ENCODE data around the gene CAPN1. TPM values are rescaled to one million over a fixed set of nuclear protein-coding genes. Genes with fewer than 3 reads are reported as not detected.
A peak's percentile ranks its signal among the peaks of the same experiment; 100 is the strongest.

CAPN1 gene
- total and polyA plus RNA-seq, 10 donors: 61.6 to 203 (median 145) TPM

DNA sequence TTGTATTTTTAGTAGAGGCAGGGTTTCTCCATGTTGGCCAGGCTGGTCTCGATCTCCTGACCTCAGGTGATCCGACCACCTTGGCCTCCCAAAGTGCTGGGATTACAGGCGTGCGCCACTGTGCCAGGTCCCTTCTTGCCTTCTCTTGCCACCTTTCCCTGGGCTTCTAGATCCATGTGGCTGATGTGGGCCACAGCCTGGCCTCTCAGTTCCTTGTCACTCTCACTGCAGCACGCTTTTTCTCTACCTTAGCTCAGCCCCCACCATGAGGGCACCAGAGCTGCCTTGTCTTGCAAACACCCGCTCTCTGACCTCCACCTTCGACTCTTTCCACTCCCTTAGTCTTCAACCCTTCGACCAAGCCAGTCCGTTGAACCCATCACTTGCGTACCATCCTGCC lies 7.5 kb downstream of the CAPN1 start:
- Histone ChIP-seq H3K9me3 (no peaks in the 10 kb centered on the region), H3K27ac (no peak overlapping the region), H3K4me1 (peaks cover 0 to 28% (median 5%) of the 10 kb centered on the region in 6 donors), H3K27me3 (replicated peaks in 1 of 7) (no peaks in the 10 kb centered on the region), H3K36me3 (peaks cover 0 to 100% (median 76%) of the 10 kb centered on the region in 6 donors), H3K4me3 (no peak overlapping the region)
- DNase-seq: peak; percentile 20
- no peak for TF ChIP-seq POLR2AphosphoS5 (IDR thresholded peaks at IDR 0.05)
- no peak for TF ChIP-seq POLR2A (IDR thresholded peaks at IDR 0.05)
- TF ChIP-seq, protein P1, sequence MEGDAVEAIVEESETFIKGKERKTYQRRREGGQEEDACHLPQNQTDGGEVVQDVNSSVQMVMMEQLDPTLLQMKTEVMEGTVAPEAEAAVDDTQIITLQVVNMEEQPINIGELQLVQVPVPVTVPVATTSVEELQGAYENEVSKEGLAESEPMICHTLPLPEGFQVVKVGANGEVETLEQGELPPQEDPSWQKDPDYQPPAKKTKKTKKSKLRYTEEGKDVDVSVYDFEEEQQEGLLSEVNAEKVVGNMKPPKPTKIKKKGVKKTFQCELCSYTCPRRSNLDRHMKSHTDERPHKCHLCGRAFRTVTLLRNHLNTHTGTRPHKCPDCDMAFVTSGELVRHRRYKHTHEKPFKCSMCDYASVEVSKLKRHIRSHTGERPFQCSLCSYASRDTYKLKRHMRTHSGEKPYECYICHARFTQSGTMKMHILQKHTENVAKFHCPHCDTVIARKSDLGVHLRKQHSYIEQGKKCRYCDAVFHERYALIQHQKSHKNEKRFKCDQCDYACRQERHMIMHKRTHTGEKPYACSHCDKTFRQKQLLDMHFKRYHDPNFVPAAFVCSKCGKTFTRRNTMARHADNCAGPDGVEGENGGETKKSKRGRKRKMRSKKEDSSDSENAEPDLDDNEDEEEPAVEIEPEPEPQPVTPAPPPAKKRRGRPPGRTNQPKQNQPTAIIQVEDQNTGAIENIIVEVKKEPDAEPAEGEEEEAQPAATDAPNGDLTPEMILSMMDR (IDR thresholded peaks at IDR 0.05 in 8 of 11, conservative IDR thresholded peaks at IDR 0.05 in 3 of 11): no peak
- intact Hi-C loops (cut with DNase I; ENCODE audit: low total_unique reads): no loop called here
- 85 to 93% (median 87%) methylated on average over 10 of the region's 10 CpGs for WGBS, 5 donors

DNA sequence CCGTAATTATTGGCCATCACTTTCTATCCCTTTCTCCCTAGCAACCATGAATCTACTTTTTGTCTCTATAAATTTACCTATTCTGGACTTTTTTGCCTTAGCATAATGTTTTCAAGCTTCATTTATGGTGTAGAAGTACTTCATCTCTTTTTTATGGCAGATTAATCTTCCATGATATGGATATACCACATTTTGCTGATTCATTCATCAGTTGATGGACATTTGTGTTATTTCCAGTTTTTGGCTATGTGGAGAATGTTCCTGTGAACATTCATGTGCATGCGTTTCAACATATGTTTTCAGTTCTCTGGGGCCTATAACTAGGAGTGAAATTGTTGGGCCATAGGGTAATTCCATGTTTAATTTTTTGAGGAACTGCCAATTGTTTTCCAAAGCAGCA lies 12.8 kb downstream of the CAPN1 start:
- TF ChIP-seq POLR2A (IDR thresholded peaks at IDR 0.05) (no peak), POLR2AphosphoS5 (IDR thresholded peaks at IDR 0.05) (no peak)
- TF ChIP-seq, protein P1 (IDR thresholded peaks at IDR 0.05 in 8 of 11, conservative IDR thresholded peaks at IDR 0.05 in 3 of 11): no peak
- Histone ChIP-seq H3K36me3 (peaks cover 0 to 99% (median 63%) of the 10 kb centered on the region in 6 donors), H3K9me3 (no peaks in the 10 kb centered on the region)

DNA sequence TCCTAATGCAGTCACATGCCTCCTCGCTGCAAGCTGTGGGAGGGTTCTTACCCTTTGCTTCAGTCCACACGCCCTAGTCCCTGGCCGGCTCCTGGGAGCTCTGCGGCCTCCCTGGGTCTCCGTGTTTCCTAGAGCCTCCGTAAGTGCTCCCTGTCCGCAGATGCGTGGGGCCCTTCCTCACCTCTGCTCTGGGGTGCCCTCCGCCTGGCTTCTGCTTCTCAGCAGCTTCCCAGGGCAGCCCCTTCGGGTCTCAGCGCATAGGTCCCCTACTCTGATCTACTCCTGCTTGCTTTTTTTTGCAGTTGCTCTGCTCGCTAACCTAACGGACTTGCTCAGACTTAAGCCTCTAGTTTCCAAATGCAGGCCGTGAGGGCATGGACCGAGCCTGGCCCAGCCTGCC lies 22.4 kb downstream of the CAPN1 start:
- no peaks in the 10 kb centered on the region for H3K27me3 ChIP-seq (replicated peaks in 1 of 7)
- no peak overlapping the region for H3K27ac ChIP-seq
- intact Hi-C loops (cut with DNase I; ENCODE audit: low total_unique reads): loop anchor here (5.0 kb wide), 1 partner anchor 48 kb away; no protein-coding TSS in a partner anchor
- peaks cover 0 to 99% (median 55%) of the 10 kb centered on the region in 6 donors for H3K36me3 ChIP-seq
- H3K4me1 ChIP-seq: peaks cover 0 to 21% (median 11%) of the 10 kb centered on the region in 6 donors
- TF ChIP-seq POLR2A (IDR thresholded peaks at IDR 0.05) (no peak), POLR2AphosphoS5 (IDR thresholded peaks at IDR 0.05) (no peak)
- TF ChIP-seq, protein P1 (IDR thresholded peaks at IDR 0.05 in 8 of 11, conservative IDR thresholded peaks at IDR 0.05 in 3 of 11): no peak
- H3K4me3 ChIP-seq: no peak overlapping the region
- 94 to 95% (median 94%) methylated on average over 14 to 15 of the region's 15 CpGs for WGBS, 5 donors
- no peaks in the 10 kb centered on the region for H3K9me3 ChIP-seq
- peak; percentile 12 for DNase-seq

More for the DNA sequence above, 12.8 kb downstream of the CAPN1 start:
- no peaks in the 10 kb centered on the region for H3K27me3 ChIP-seq (replicated peaks in 1 of 7)
- DNase-seq: no peak
- no peak overlapping the region for H3K4me3 ChIP-seq
- no peak overlapping the region for H3K27ac ChIP-seq
- H3K4me1 ChIP-seq: peaks cover 0 to 8% (median 0%) of the 10 kb centered on the region in 6 donors
- WGBS, 5 donors: 62 to 91% (median 85%) methylated on average over 2 of the region's 2 CpGs
- intact Hi-C loops (cut with DNase I; ENCODE audit: low total_unique reads): no loop called here

DNA sequence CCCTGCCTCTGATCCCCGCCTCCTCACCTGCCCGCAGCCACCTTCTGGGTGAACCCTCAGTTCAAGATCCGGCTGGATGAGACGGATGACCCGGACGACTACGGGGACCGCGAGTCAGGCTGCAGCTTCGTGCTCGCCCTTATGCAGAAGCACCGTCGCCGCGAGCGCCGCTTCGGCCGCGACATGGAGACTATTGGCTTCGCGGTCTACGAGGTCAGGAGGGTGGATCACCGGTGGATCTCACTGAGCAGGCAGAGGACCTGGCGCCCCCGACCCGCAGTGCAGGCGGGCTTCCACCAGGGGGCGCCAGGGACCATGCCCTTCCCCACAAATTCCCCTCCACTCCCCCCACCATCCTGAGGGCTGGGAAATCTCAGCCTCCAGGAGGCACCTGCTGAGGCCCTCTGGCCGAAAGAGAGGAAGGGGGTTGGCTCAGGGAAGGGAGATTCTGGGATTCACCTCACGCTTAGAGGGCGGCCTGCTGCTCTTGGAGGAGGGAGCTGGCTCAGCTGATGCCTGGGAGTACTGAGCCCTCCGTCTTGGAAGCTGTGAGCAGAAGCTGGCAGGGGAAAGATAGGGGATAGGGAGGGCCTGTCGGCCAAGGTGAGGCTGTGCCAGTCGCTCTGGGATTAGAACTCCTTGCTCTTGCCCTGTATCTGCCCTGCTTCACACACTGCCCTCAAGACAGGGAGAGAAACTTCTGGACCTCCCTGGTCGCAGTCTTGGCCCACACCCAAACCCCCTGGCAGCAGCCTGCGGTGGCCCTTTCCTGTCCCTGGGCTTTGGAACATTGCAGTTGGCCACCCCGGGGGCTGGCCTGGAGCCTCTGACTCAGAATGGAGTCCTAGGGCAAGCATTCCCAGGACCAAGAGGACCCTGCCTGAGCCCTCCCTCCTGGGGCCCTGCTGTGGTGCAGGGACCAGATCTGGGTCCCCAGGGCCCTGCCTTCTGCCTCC lies 23.2 kb downstream of the CAPN1 start:
- no peak overlapping the region for H3K27ac ChIP-seq
- DNase-seq: peak; percentile 82
- H3K36me3 ChIP-seq: peaks cover 1 to 99% (median 59%) of the 10 kb centered on the region in 6 donors
- H3K27me3 ChIP-seq (replicated peaks in 1 of 7): no peaks in the 10 kb centered on the region
- H3K9me3 ChIP-seq: no peaks in the 10 kb centered on the region
- TF ChIP-seq POLR2A (IDR thresholded peaks at IDR 0.05) (no peak), POLR2AphosphoS5 (IDR thresholded peaks at IDR 0.05) (peak in 2 of 3 donors; percentile 18 to 67)
- TF ChIP-seq, protein P1 (IDR thresholded peaks at IDR 0.05 in 8 of 11, conservative IDR thresholded peaks at IDR 0.05 in 3 of 11): peak; percentile 71 to 96 (median 89)
- intact Hi-C loops (cut with DNase I; ENCODE audit: low total_unique reads): loop anchor here (5.0 kb wide), 1 partner anchor 47 kb away; no protein-coding TSS in a partner anchor
- 59 to 72% (median 62%) methylated on average over 34 to 38 of the region's 38 CpGs for WGBS, 5 donors
- H3K4me3 ChIP-seq: no peak overlapping the region
- H3K4me1 ChIP-seq: peaks cover 0 to 29% (median 14%) of the 10 kb centered on the region in 6 donors
